PC-3 (cell line): ENCODE measurements around the gene AGAP6. TPM values are rescaled to one million over a fixed set of nuclear protein-coding genes. Genes with fewer than 3 reads are reported as not detected.
"Not testable (repeated sequence)": the region's sequence is repeated elsewhere in the genome, so short reads cannot be mapped to it uniquely, and the experiment has no call there.

ENCODE experiments used
- ATAC-seq: fragments of 200-7000 bp; cut with Tn5 transposase; 2 replicates; pipeline ENCODE4 v1.9.1; 2020; ENCODE audit warnings: mild to moderate bottlenecking, moderate library complexity
- Bru-seq: library from RNA; stranded (reverse); fragments of 400-500 nt; gene quantifications from one replicate; lab custom pipeline; 2021; lab: Mats Ljungman, UMichigan
- BruChase-seq, 2 experiments: library from RNA; stranded (reverse); fragments of 400-500 nt; gene quantifications; one replicate each; lab custom pipeline; 2021; lab: Mats Ljungman, UMichigan
- BruUV-seq: library from RNA; stranded (reverse); fragments of 400-500 nt; replicated peaks from 2 replicates; lab custom pipeline; 2021; lab: Mats Ljungman, UMichigan
- CTCF ChIA-PET: fragments of 300-600 bp; sonication (Branson Sonifier 250); formaldehyde crosslinking; loops from one replicate; lab custom pipeline; 2022; ENCODE audit warnings: antibody characterized with exemption; lab: Charles Lee
- POLR2A ChIA-PET: fragments of 300-600 bp; sonication (Branson Sonifier 250); formaldehyde crosslinking; loops from one replicate; lab custom pipeline; 2022; ENCODE audit warnings: antibody characterized with exemption; ENCODE audit not compliant: unreplicated experiment; lab: Charles Lee
- DNase-seq: peaks from one replicate; pipeline ENCODE4 v3.0.0-alpha.2; 2015
- H2AFZ ChIP-seq: fragments of 300-600 bp; sonication (generic); 2 replicates; pipeline ENCODE4 v1.6.0; 2016; ENCODE audit warnings: antibody characterized with exemption, low read length
- H3F3A ChIP-seq: fragments of 300-600 bp; sonication (generic); one replicate; pipeline ENCODE4 v1.6.0; 2017; ENCODE audit warnings: antibody characterized with exemption, low read length, control low read depth, mild to moderate bottlenecking; ENCODE audit not compliant: unreplicated experiment
- H3K27ac ChIP-seq: fragments of 300-600 bp; sonication (generic); 2 replicates; pipeline ENCODE4 v1.5.1; 2016; ENCODE audit warnings: mild to moderate bottlenecking, low read length
- H3K27me3 ChIP-seq: fragments of 300-600 bp; sonication (generic); 2 replicates; pipeline ENCODE4 v1.6.1; 2016; ENCODE audit warnings: low read length, mixed read lengths
- H3K36me3 ChIP-seq: fragments of 300-600 bp; sonication (generic); 2 replicates; pipeline ENCODE4 v1.6.1; 2016; ENCODE audit warnings: low read depth, mixed run types, low read length, mixed read lengths
- H3K4me1 ChIP-seq: fragments of 300-600 bp; sonication (generic); 2 replicates; pipeline ENCODE4 v1.5.1; 2016; ENCODE audit warnings: low read length; ENCODE audit not compliant: insufficient read depth
- H3K4me2 ChIP-seq: fragments of 300-600 bp; sonication (generic); 2 replicates; pipeline ENCODE4 v1.6.0; 2016; ENCODE audit warnings: low read length
- H3K4me3 ChIP-seq: fragments of 300-600 bp; sonication (generic); 2 replicates; pipeline ENCODE4 v1.5.1; 2016; ENCODE audit warnings: mild to moderate bottlenecking, low read length, mixed read lengths
- H3K79me2 ChIP-seq: fragments of 300-600 bp; sonication (generic); 2 replicates; pipeline ENCODE4 v1.6.1; 2017; ENCODE audit warnings: low read length, mixed read lengths
- H3K9ac ChIP-seq: fragments of 300-600 bp; sonication (generic); 2 replicates; pipeline ENCODE4 v1.6.0; 2016; ENCODE audit warnings: mild to moderate bottlenecking, low read length
- H3K9me2 ChIP-seq: fragments of 300-600 bp; sonication (generic); replicated peaks from 2 replicates; pipeline ENCODE4 v1.6.1; 2016; ENCODE audit warnings: mixed run types, low read length, mixed read lengths
- H3K9me3 ChIP-seq: fragments of 300-600 bp; sonication (generic); 2 replicates; pipeline ENCODE4 v1.6.1; 2016; ENCODE audit warnings: low read length, mixed read lengths
- H4K20me1 ChIP-seq: fragments of 300-600 bp; sonication (generic); 2 replicates; pipeline ENCODE4 v1.6.1; 2016; ENCODE audit warnings: low read length, mixed read lengths
- intact Hi-C: fragments of 100-400 bp; cut with micrococcal nuclease; formaldehyde crosslinking; loops from 2 replicates; pipeline ENCODE4 v1.9.0; 2023
- long read RNA-seq: library from polyadenylated mRNA; unstranded; transcript quantifications from one replicate; pipeline ENCODE4 v2.0.0, GENCODE V29; 2021; ENCODE audit not compliant: unreplicated experiment
- total RNA-seq: library from RNA; depleted of rRNA; stranded (reverse); fragments of >200 nt; gene quantifications from 2 replicates; pipeline ENCODE4 v1.2.3, GENCODE V29; 2014; rRNA removed

AGAP6 gene
- total RNA-seq = 35.9 and 38.5 TPM in 2 replicates
- percentile 95 among the genes with signal in this experiment for Bru-seq, nascent RNA
- BruChase-seq, experiment 1, labeled RNA remaining after a 6-hour chase = percentile 94 among the genes with signal in this experiment
- percentile 98 among the genes with signal in this experiment for BruChase-seq, experiment 2, labeled RNA remaining after a 2-hour chase
- long read RNA-seq, transcript AGAP6-202 (8 exons, 2,372 nt) = major isoform, 6 of 68 reads
- long read RNA-seq, partial matches to known transcripts = 50 of 68 reads
- long read RNA-seq, other reads (novel, unspliced or antisense) = 12 of 68 reads

DNA sequence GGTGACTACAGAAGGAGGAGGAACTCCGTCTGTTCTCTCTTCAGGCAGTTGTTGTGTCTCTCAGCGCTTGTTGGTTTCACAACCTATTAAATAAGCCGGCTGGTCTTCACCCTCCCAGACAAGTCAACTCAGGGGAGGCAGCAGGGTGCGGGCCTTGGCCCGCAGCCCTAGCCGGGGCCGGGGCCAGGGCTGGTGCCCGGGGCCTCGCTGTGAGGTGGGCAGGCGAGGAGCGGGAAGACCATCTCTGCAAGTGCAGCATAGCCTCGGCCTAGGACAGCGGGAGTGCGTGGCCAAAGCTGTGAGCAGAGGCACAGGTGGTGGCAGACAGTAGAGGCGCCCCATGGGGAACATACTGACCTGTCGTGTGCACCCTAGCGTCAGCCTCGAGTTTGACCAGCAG lies at the start of gene AGAP6:
TSS of gene AGAP6 (plus strand) at position 31 of the 400 bp plus-strand sequence. CDS start at position 341, 310 bp downstream.
- BruUV-seq, intact Hi-C loops, H3F3A ChIP-seq, H3K4me2 ChIP-seq, POLR2A ChIA-PET, H3K9me3 ChIP-seq, DNase-seq, H3K36me3 ChIP-seq, CTCF ChIA-PET, H2AFZ ChIP-seq, H3K4me1 ChIP-seq, H3K9me2 ChIP-seq, H3K4me3 ChIP-seq, H3K27ac ChIP-seq, H3K27me3 ChIP-seq, ATAC-seq, H3K9ac ChIP-seq, H4K20me1 ChIP-seq, H3K79me2 ChIP-seq: not testable (repeated sequence)

DNA sequence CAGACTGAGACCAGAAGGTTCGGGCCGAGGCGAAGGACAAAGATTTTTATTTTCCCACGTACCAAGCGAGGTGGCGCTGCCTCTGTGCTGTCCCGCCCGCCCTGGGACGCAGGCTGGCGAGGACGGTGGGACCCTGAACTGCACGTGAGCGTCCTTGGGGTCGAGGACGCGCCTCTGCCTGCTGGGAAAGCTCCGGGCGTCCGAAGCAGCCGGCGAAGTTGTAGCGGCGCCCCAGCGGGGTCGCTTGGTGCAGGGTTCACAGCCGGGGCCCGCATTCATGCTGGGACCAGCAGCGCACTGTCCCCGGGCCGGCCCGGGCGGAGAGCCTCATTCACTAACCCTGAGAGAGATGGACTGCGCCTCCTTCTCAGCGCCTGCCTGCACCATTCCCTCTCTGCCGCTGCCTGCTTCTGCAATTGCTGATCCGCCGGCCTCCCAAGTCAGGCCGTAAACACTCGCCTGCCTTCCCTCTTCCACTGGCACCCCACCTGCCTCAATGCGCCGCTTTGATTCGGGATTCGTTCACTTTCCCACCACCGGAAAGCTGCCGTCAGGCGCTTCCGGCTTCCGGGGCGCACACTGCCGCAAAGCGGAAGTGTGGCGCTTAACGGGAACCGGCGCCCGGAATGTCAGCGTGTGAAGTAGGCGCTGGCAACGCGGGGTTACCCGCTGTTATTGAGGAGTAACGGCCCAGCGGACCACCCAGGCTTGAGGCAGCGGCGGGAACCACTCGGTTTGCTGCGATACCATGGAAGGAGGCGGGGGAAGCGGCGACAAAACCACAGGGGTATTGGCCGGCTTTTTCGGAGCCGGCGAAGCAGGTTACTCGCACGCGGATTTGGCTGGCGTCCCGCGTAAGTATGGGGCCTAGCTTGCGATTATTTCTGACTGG lies 46.5 kb upstream of the AGAP6 start, which contains the start of the genes PARG and TIMM23B:
TSS of gene PARG (minus strand) at position 581 of the 892 bp plus-strand sequence. CDS start at position 279, 302 bp downstream.
TSS of gene TIMM23B (plus strand) at position 607 of the 892 bp plus-strand sequence. CDS start at position 749, 142 bp downstream.
- peak; percentile 80 for ATAC-seq

DNA sequence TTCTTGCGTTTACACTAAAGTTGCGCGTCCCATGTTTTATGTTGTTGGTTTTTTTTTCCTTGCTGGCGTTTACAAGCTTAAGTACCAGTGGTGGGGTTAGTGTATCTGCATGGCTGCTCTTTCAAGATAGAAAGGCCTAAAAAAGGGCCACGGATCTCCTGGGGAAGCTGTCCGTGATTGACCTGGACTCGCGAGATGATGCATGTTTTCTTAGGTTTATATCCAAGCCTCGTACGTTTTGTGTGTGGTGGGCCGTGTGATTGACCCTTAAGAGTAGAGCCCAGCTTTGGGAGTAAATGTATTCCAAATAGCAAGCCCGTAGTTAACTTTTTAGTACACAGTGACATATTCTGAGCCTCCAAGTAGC lies 45.9 kb upstream of the AGAP6 start:
- POLR2A ChIA-PET, H3K27me3 ChIP-seq, H3K9me3 ChIP-seq, CTCF ChIA-PET, H3K9me2 ChIP-seq, H3F3A ChIP-seq, intact Hi-C loops: not testable (repeated sequence)
- Histone ChIP-seq H3K4me2 (peak overlapping the region; percentile 78), H3K36me3 (peaks cover 20% of the 10 kb centered on the region), H3K27ac (0 out of 2 replicates have a peak overlapping the region, but pooled peaks have one; percentile 13), H3K9ac (peak overlapping the region; percentile 89), H3K4me1 (peaks cover 15% of the 10 kb centered on the region), H2AFZ (peak overlapping the region; percentile 71), H3K79me2 (peaks cover 88% of the 10 kb centered on the region), H4K20me1 (peaks cover 13% of the 10 kb centered on the region), H3K4me3 (peak overlapping the region; percentile 71)
- DNase-seq (peak; percentile 20), ATAC-seq (peak; percentile 4)
- TSS peak; percentile 69 for BruUV-seq

More for the DNA sequence above, 46.5 kb upstream of the AGAP6 start, which contains the start of the genes PARG and TIMM23B:
- intact Hi-C loops, H3K9me2 ChIP-seq, H3K27me3 ChIP-seq, H3K9me3 ChIP-seq, CTCF ChIA-PET, H3F3A ChIP-seq, POLR2A ChIA-PET: not testable (repeated sequence)
- BruUV-seq = TSS peak; percentile 69
- peak within 1 kb of the TSS; percentile 13 for H3K27ac ChIP-seq
- DNase-seq = peak; percentile 99
- peak within 1 kb of the TSS; percentile 71 for H2AFZ ChIP-seq
- peak within 1 kb of the TSS; percentile 89 for H3K9ac ChIP-seq
- H3K79me2 ChIP-seq = peaks cover 88% of the 10 kb centered on the region
- H3K4me1 ChIP-seq = peaks cover 15% of the 10 kb centered on the region
- peaks cover 15% of the 10 kb centered on the region for H3K36me3 ChIP-seq
- peak within 1 kb of the TSS; percentile 78 for H3K4me2 ChIP-seq
- peaks cover 13% of the 10 kb centered on the region for H4K20me1 ChIP-seq
- H3K4me3 ChIP-seq = peak within 1 kb of the TSS; percentile 71

DNA sequence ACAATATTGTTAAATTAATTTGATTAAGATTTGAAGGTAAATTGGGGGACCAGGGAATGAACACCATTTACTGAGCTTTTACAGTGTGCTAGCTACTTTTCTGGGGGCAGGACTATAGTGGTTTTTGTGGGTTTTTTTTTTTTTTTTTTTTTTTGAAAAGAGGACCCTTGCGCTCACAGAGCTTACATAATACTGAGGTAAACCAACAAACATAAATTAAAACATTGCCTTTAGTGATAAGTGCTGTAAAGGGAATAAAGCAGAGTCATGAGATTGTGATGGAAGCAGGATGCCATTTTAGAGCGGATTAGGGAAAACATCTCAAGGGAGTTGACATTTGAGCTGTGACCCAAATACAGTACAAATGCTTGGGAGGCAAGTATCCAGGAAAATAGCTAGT lies 44.6 kb upstream of the AGAP6 start:
- Histone ChIP-seq H3K9ac (peak overlapping the region; percentile 89; the same call in 1 of the 2 replicates), H3K36me3 (peaks cover 25% of the 10 kb centered on the region), H3K79me2 (peaks cover 89% of the 10 kb centered on the region), H3K4me2 (peak overlapping the region; percentile 78), H3K4me3 (peak overlapping the region; percentile 71), H3K4me1 (peaks cover 15% of the 10 kb centered on the region)
- H3F3A ChIP-seq, H3K9me3 ChIP-seq, POLR2A ChIA-PET, CTCF ChIA-PET, DNase-seq, H3K27me3 ChIP-seq, H3K9me2 ChIP-seq, intact Hi-C loops, H2AFZ ChIP-seq, H3K27ac ChIP-seq, ATAC-seq, BruUV-seq, H4K20me1 ChIP-seq: not testable (repeated sequence)

DNA sequence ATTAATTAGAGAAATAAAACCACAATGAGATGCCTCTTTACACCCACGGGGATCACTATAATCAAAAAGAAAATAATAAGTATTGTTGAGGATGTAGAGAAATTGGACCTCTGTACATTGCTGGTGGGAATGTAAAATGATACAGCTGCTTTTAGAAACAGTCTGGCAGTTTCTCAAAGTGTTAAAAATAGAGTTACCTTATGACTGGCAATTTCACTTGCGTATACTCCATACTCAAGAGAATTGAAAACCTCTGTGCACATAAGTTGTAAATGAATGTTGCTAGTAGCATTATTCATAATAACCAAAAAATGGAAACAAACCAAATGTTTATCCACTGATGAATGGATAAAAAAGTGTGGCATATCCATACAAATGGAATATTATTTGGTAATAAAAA lies 40.1 kb upstream of the AGAP6 start:
- CTCF ChIA-PET, ATAC-seq, H3K9me2 ChIP-seq, H3K9me3 ChIP-seq, H3K4me3 ChIP-seq, DNase-seq, intact Hi-C loops, H3F3A ChIP-seq, H3K27ac ChIP-seq, H2AFZ ChIP-seq, BruUV-seq, POLR2A ChIA-PET, H3K27me3 ChIP-seq, H3K9ac ChIP-seq, H3K4me2 ChIP-seq: not testable (repeated sequence)
- peaks cover 75% of the 10 kb centered on the region for H3K79me2 ChIP-seq
- H3K4me1 ChIP-seq = peaks cover 12% of the 10 kb centered on the region
- peaks cover 12% of the 10 kb centered on the region for H4K20me1 ChIP-seq
- H3K36me3 ChIP-seq = peaks cover 41% of the 10 kb centered on the region

DNA sequence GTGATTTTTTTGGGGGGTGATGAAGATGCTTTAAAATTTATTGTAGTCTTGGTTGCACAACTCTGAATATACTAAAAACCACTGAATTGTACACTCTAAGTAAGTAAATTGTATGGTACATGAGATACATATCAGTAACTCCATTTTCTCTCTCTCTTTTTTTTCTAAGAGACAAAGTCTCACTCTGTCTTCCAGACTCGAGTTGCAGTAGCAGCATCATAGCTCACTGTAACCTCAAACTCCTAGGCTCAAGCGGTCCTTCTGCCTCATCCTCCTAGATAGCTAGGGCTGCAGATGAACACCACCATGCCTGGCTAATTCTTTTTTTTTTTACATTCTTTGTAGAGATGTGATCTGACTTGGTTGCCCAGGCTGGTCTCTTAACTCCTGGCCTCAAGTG lies 39.5 kb upstream of the AGAP6 start:
- H3K4me1 ChIP-seq = not testable (repeated sequence)
- H3K79me2 ChIP-seq = peaks cover 71% of the 10 kb centered on the region

More for the DNA sequence above, 39.5 kb upstream of the AGAP6 start:
- H3K27ac ChIP-seq, H3K27me3 ChIP-seq, H3K9me3 ChIP-seq, H3K9ac ChIP-seq, CTCF ChIA-PET, H4K20me1 ChIP-seq, H2AFZ ChIP-seq, H3K4me3 ChIP-seq, POLR2A ChIA-PET, BruUV-seq, intact Hi-C loops, H3F3A ChIP-seq, H3K9me2 ChIP-seq, H3K4me2 ChIP-seq, DNase-seq, ATAC-seq: not testable (repeated sequence)
- peaks cover 40% of the 10 kb centered on the region for H3K36me3 ChIP-seq
